ENCODE data around the gene MZF1.
A peak's percentile ranks its signal among the peaks of the same experiment; 100 is the strongest.

The MZF1 gene

GRCh38 chr19:58551577-58552471 is 21.3 kb downstream of the MZF1 start:
- peaks cover 10% of the 10 kb centered on the region for H3K4me1 ChIP-seq (ENCODE audit: control insufficient read depth, insufficient read depth, low read length)
- no peak overlapping the region for H3K27ac ChIP-seq (ENCODE audit: extremely low read depth, low read depth, low read length)
- CTCF ChIA-PET: interaction anchor here (1.0 kb wide), 1 partner anchor 32 kb away, joined by 3 read pairs; no protein-coding TSS in a partner anchor
- H3K4me3 ChIP-seq (ENCODE audit: low read depth, low read length): no peak overlapping the region
- no peaks in the 10 kb centered on the region for H3K9me3 ChIP-seq (ENCODE audit: control insufficient read depth, insufficient read depth, low read depth, low read length)
- POLR2A ChIA-PET: interaction anchor here (0.6 to 4.6 kb wide), 5 partner anchors 7 to 143 kb away, joined by 3 to 128 read pairs (median 7); partner anchors contain the start of genes TRIM28, ZBTB45 and ZNF584
- TF ChIP-seq IKZF3 (tag by site-specific recombination; IDR thresholded peaks at IDR 0.05) (peak; percentile 43; the same call in 1 of the 2 replicates), ZNF747 (tag by site-specific recombination; IDR thresholded peaks at IDR 0.05) (no peak), HIC1 (tag by site-specific recombination; IDR thresholded peaks at IDR 0.05) (0 out of 2 replicates have a peak, but pooled peaks have one; percentile 33), MZF1 (tag by site-specific recombination; IDR thresholded peaks at IDR 0.05; ENCODE audit: borderline replicate concordance) (peak; percentile 66; the same call in 1 of the 2 replicates), KLF8 (tag by site-specific recombination; IDR thresholded peaks at IDR 0.05) (no peak), PRDM10 (tag by site-specific recombination; IDR thresholded peaks at IDR 0.05) (no peak), ZNF513 (tag by site-specific recombination; IDR thresholded peaks at IDR 0.05) (peak; percentile 88), ZBTB17 (tag by site-specific recombination; IDR thresholded peaks at IDR 0.05) (peak; percentile 76), ZFP37 (tag by site-specific recombination; IDR thresholded peaks at IDR 0.05) (peak; percentile 37; the same call in 1 of the 2 replicates), ZNF416 (tag by site-specific recombination; IDR thresholded peaks at IDR 0.05) (no peak)
- peaks cover 37 to 86% of the 10 kb centered on the region in 2 experiments for H3K36me3 ChIP-seq (ENCODE audit: control insufficient read depth in 2 of 2, insufficient read depth in 1 of 2, low read length in 2 of 2)

GRCh38 chr19:58551123-58551497 is 22.0 kb downstream of the MZF1 start:
- Histone ChIP-seq H3K27ac (ENCODE audit: extremely low read depth, low read depth, low read length) (no peak overlapping the region), H3K4me3 (ENCODE audit: low read depth, low read length) (no peak overlapping the region), H3K9me3 (ENCODE audit: control insufficient read depth, insufficient read depth, low read depth, low read length) (no peaks in the 10 kb centered on the region), H3K36me3 (ENCODE audit: control insufficient read depth in 2 of 2, insufficient read depth in 1 of 2, low read length in 2 of 2) (peaks cover 36 to 86% of the 10 kb centered on the region in 2 experiments), H3K4me1 (ENCODE audit: control insufficient read depth, insufficient read depth, low read length) (peaks cover 16% of the 10 kb centered on the region)
- CTCF ChIA-PET: no interaction called here
- POLR2A ChIA-PET: interaction anchor here (0.7 to 3.8 kb wide), 3 partner anchors 11 to 143 kb away, joined by 3 to 16 read pairs (median 7); partner anchors contain the start of genes ZBTB45 and ZNF584
- TF ChIP-seq ZIC2 (tag by site-specific recombination; IDR thresholded peaks at IDR 0.05) (no peak), GLIS2 (tag by site-specific recombination; IDR thresholded peaks at IDR 0.05) (no peak), GLI4 (tag by site-specific recombination; IDR thresholded peaks at IDR 0.05) (no peak), ZNF18 (tag by site-specific recombination; IDR thresholded peaks at IDR 0.05) (no peak), ZNF214 (tag by site-specific recombination; IDR thresholded peaks at IDR 0.05; ENCODE audit: borderline replicate concordance) (no peak), ZFP37 (tag by site-specific recombination; IDR thresholded peaks at IDR 0.05) (no peak), MEIS1 (CRISPR knock-in tag; IDR thresholded peaks at IDR 0.05; ENCODE audit: borderline replicate concordance) (no peak), YY1 (tag by site-specific recombination; IDR thresholded peaks at IDR 0.05) (no peak), PRDM4 (tag by site-specific recombination; IDR thresholded peaks at IDR 0.05) (no peak), HOXA7 (CRISPR knock-in tag; IDR thresholded peaks at IDR 0.05; ENCODE audit: borderline replicate concordance) (no peak), ZNF184 (tag by site-specific recombination; IDR thresholded peaks at IDR 0.05) (no peak)
